Measurements from ENCODE around the gene LRFN3.
"Not testable (repeated sequence)": the region's sequence is repeated elsewhere in the genome, so short reads cannot be mapped to it uniquely, and the experiment has no call there.

Gene LRFN3

DNA sequence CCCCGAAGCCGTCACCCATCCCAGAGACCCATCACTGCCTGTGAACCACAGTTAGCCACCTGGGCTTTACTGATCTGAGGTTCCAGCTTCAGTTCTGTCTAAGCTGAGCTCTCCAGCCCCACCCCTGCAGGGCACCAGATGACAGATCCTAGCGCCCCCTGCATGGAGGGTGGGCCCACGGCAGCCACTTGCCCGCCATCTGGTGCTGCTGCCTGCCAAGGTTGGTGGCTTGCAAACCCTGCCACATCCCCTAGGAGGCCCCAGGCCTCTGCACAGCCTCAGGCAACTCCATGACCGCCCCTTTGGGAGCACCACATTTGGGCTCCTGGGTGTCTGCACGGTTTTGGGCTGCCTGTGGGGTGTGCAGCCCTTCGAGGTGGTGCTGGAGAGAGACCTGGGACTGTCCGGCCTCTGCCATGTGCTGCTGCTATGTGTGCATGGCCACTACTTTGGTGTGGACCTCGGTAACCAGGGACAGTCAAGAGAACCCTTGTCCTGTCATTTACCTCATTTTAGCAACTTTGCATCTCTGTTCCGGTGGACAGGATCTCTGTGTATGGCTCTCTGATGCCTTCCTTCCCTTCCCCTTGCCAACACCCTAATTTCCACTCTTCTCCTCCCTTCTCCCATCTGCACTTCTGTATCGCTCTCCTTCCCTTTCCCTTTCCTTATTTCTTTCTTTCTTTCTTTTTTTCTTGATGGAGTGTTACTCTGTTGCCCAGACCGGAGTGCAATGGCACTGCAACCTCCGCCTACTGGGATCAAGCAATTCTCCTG, 41.5 kb downstream of the LRFN3 start:
- no peak for DNase-seq (ENCODE audit: low spot score)

- DNase-seq (ENCODE audit: low spot score): no peak
These were observed 42.1 kb downstream of the LRFN3 start for GRCh38 chr19:35978271-35978670.

DNA sequence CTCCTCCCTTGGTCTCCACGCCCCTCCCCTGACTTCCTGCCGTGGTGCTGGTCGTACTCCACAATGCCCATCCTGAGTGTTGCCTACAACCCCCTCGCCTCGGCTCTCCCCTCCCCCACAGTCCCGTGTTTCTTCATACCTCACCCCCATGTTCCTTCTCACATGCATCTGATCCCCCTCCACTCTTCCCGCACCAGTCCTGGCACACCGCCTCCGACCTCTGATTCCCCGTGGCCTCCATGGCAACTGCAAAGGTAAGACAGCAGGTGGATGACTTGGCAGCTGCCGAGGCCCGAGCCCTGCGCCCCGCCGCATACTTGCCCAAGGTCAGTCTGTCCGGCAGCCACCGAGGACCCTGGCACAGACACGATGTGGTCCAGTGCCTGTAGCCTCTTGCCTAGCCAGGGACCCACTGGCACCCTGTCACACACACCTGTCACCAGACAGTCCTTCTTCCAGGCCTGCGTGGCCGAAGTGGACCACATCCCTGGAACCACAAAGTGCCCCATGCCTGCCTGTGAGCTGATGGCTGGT, 42.7 kb downstream of the LRFN3 start:
- no peak for DNase-seq (ENCODE audit: low spot score)

DNA sequence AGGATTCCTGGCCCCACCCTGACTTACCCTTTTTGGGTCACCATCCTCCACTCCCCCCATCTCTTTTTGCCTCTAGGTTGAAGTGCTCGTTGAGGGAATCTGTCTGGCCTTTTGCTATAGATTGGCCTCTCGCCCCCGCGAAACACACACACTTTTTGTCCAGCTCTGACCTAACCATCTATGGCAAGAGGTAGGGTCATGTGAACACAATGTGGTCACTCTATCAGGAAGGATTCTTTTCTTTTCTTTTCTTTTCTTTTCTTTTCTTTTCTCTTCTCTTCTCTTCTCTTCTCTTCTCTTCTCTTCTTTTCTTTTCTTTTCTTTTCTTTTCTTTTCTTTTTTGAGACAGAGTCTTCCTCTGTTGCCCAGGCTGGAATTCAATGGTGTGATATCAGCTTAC, 44.8 kb downstream of the LRFN3 start:
- not testable (repeated sequence) for DNase-seq (ENCODE audit: low spot score)

DNA sequence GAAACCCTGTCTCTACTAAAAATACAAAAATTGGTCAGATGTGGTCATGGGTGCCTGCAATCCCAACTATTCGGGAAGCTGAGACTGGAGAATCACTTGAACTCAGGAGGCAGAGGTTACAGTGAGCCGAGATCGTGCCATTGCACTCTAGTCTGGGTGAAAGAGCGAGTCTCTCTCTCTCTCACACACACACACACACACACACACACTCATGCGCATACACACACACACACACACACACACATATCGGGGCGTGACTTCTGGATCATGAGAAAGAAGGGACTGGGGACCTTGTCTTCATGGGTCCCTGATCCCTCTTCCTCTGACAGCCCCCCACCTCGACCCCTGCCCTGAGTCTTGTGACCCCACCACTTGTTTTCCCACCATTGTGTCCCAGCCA, 47.0 kb downstream of the LRFN3 start:
- no peak for DNase-seq (ENCODE audit: low spot score)

DNA sequence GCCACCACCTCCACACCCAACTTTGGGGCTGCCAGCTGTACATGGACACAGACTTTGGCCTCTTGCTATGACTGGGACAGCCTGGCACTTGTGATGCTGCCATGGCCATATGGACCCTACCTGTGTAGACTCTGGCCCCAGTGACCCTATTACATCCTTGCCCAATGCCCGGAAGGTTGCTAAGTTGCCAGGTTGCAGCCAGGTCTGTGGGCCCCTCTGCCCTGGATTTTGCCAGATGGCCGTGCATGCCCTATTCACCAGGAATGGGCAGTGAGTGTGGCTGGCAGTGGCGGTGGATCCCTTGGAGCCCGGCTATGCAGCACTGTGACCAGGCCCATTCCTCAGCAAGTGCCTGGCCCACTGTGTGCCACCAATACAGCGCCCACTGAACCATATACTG, 49.9 kb downstream of the LRFN3 start:
- no peak for DNase-seq (ENCODE audit: low spot score)

GRCh38 chr19:35986664-35987570, 50.7 kb downstream of the LRFN3 start:
- DNase-seq (ENCODE audit: low spot score): no peak

GRCh38 chr19:35987571-35987896, 51.4 kb downstream of the LRFN3 start:
- no peak for DNase-seq (ENCODE audit: low spot score)

GRCh38 chr19:35988824-35989223, 52.6 kb downstream of the LRFN3 start:
- no peak for DNase-seq (ENCODE audit: low spot score)

- DNase-seq (ENCODE audit: low spot score): no peak
These were observed 54.0 kb downstream of the LRFN3 start for GRCh38 chr19:35990156-35990555.

- no peak for DNase-seq (ENCODE audit: low spot score)
These were observed 54.9 kb downstream of the LRFN3 start for GRCh38 chr19:35990771-35991730.

GRCh38 chr19:35991731-35992450, 55.7 kb downstream of the LRFN3 start:
- no peak for DNase-seq (ENCODE audit: low spot score)

GRCh38 chr19:35992907-35993765, 57.0 kb downstream of the LRFN3 start:
- no peak for DNase-seq (ENCODE audit: low spot score)

- no peak for DNase-seq (ENCODE audit: low spot score)
These were observed 57.9 kb downstream of the LRFN3 start for GRCh38 chr19:35993923-35994598.
